AG04449 (cell line): ENCODE data around the gene DNAH17.

Experiments
- CTCF ChIA-PET: fragments of 350-600 bp; formaldehyde crosslinking; extraction: SDS; loops from one replicate; lab custom pipeline; 2021; ENCODE audit warnings: antibody characterized with exemption; lab: Yijun Ruan, JAX
- POLR2A ChIA-PET: fragments of 400-600, 350-600 bp; formaldehyde crosslinking; extraction: SDS; loops from one replicate; lab custom pipeline; 2020; ENCODE audit warnings: antibody characterized with exemption, inconsistent platforms; lab: Yijun Ruan, JAX
- DNase-seq: peaks from one replicate; pipeline ENCODE4 v3.0.0-alpha.2; 2010; ENCODE audit warnings: low read depth, low spot score
- H3K4me3 ChIP-seq: 2 replicates; pipeline ENCODE4 v1.5.1; 2011; ENCODE audit warnings: low read depth, mild to moderate bottlenecking, control low read depth, low read length
- CTCF ChIP-seq: IDR thresholded peaks from one replicate; pipeline ENCODE4 v1.5.1; 2011; ENCODE audit warnings: mild to moderate bottlenecking, moderate library complexity, low read length, control low read depth, inconsistent platforms; ENCODE audit not compliant: insufficient read depth; ENCODE audit errors: missing control alignments

Gene DNAH17

DNA sequence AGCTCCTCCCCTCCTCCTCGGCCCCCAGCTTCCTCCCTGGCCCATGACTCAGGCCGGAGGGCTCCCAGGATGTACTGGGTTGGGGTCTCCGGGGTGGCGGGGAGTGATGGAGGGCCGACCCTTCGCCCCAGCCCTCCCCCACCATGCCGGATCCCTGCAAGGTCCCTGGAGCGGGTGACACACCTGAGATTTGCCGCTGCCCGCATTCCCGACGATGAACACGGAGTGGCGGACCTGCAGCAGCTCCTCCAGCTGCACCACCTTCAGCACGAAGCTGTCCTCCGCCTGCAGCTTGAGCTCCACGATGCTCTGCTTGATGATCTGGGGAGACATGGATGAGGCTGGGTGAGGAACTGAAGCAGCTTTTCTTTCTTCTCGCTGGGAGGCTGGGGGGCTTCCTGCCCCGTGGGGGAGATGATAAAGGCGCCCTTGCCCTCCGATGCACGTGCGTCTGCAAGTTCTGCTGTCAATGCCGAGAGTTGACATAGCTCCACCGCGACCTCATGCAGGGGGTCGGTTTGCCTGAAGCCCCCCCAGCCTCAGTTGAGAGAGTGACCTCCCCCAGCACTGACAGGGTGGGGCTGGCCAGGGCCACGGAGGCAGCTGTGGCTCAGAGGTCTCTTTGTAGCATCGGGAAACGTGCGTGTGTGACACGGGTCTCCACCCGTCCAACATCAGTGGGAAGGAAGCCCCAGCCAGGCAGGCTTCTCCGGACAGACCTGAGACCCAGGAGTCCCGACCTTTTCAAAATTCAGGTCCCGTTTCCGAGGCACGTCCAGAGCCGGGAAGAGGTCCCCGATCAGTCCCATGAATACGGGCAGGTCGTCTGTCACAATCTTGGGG lies 83.1 kb downstream of the DNAH17 start:
- CTCF ChIA-PET: interaction anchor here (2.1 to 12.8 kb wide), 2 partner anchors 216 to 305 kb away, joined by 8 to 378 read pairs; no protein-coding TSS in a partner anchor
- DNase-seq: no peak
- POLR2A ChIA-PET: interaction anchor here (1.2 kb wide), 1 partner anchor 213 kb away, joined by 3 read pairs; no protein-coding TSS in a partner anchor

DNA sequence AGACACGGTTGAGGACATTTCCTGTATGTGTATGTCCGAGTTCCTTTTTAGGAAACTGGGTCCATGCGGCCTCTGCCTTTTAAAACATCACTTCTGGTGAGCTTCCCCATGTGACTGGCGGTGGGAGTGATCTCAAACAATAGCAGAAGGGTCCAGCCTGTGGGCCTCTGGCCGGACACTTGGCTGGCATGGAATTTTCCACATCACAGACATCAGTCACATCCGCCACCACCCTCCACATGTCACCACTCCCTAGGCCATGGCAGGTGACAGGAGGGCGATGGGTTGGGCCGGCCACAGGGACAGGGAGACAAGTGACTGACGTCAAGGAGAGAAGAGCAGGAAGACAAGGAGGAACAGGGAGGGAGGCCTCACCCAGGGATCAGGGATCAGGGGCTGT lies 83.7 kb downstream of the DNAH17 start:
- no peak overlapping the region for H3K4me3 ChIP-seq
- POLR2A ChIA-PET: interaction anchor here (1.2 kb wide), 1 partner anchor 214 kb away, joined by 3 read pairs; no protein-coding TSS in a partner anchor
- TF ChIP-seq CTCF: no peak
- DNase-seq: no peak
- CTCF ChIA-PET: interaction anchor here (0.8 to 12.8 kb wide), 3 partner anchors 216 to 306 kb away, joined by 3 to 378 read pairs (median 8); no protein-coding TSS in a partner anchor

More for the DNA sequence above, 83.1 kb downstream of the DNAH17 start:
- no peak for TF ChIP-seq CTCF
- no peak overlapping the region for H3K4me3 ChIP-seq

GRCh38 chr17:78492116-78492799 lies 84.9 kb downstream of the DNAH17 start:
- DNase-seq: no peak
- no peak overlapping the region for H3K4me3 ChIP-seq
- CTCF ChIA-PET: interaction anchor here (1.0 to 12.8 kb wide), 3 partner anchors 206 to 336 kb away, joined by 3 to 378 read pairs (median 4); no protein-coding TSS in a partner anchor
- POLR2A ChIA-PET: no interaction called here
- TF ChIP-seq CTCF: no peak

GRCh38 chr17:78491236-78492115 lies 85.7 kb downstream of the DNAH17 start:
- TF ChIP-seq CTCF: no peak
- no peak for DNase-seq
- no peak overlapping the region for H3K4me3 ChIP-seq
- ChIA-PET POLR2A (no interaction called here), CTCF (interaction anchor here (1.0 to 12.8 kb wide), 3 partner anchors 206 to 337 kb away, joined by 3 to 378 read pairs (median 4); no protein-coding TSS in a partner anchor)

DNA sequence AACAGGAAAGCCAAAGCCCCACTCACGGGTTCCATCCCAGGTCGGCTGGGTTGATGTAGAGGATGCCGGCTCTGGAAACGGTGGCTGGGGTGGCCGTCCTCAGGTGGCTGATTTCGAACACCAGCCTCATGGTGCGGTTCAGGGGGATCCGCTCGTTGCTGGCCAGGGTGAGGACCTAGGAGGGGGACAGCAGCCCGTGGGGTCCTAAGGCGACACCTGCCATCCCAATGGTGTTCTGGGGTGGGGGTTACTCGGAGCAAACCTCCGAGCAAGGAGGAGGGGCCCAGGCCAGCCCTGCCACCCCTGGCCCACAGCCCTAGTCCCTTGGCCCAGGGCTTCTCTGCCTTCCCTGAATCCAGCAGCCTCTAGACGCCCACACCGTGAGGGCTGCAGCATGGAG lies 86.5 kb downstream of the DNAH17 start:
- ChIA-PET POLR2A (no interaction called here), CTCF (interaction anchor here (12.8 kb wide), 1 partner anchor 219 kb away, joined by 378 read pairs; no protein-coding TSS in a partner anchor)
- H3K4me3 ChIP-seq: no peak overlapping the region
- TF ChIP-seq CTCF: no peak
- no peak for DNase-seq
